Osteoblast (primary cell): ENCODE results near the gene ENDOV. TPM values are rescaled to one million over a fixed set of nuclear protein-coding genes. Genes with fewer than 3 reads are reported as not detected.
"Not testable (repeated sequence)": the region's sequence is repeated elsewhere in the genome, so short reads cannot be mapped to it uniquely, and the experiment has no call there.

ENCODE experiments used
- DNase-seq: peaks from one replicate; pipeline ENCODE4 v3.0.0; 2011; ENCODE audit warnings: low spot score, mixed read lengths; ENCODE audit not compliant: insufficient read length; ENCODE audit errors: missing footprints
- H2AFZ ChIP-seq: 2 replicates; pipeline ENCODE4 v1.6.0; 2011; ENCODE audit warnings: mild to moderate bottlenecking, low read length
- H3K27ac ChIP-seq: 2 replicates; pipeline ENCODE4 v1.5.1; 2011; ENCODE audit warnings: mild to moderate bottlenecking, low read depth, low read length, moderate library complexity
- H3K27me3 ChIP-seq: 2 replicates; pipeline ENCODE4 v1.6.0; 2012; ENCODE audit warnings: mild to moderate bottlenecking, control low read depth, inconsistent platforms, low read length, moderate library complexity; ENCODE audit not compliant: insufficient read depth
- H3K36me3 ChIP-seq: 2 replicates; pipeline ENCODE4 v1.5.1; 2011; ENCODE audit warnings: mild to moderate bottlenecking, low read length, control low read depth, moderate library complexity; ENCODE audit not compliant: insufficient read depth
- H3K4me1 ChIP-seq: 2 replicates; pipeline ENCODE4 v1.5.1; 2011; ENCODE audit warnings: mild to moderate bottlenecking, low read length, control low read depth, moderate library complexity; ENCODE audit not compliant: insufficient read depth
- H3K4me2 ChIP-seq: 2 replicates; pipeline ENCODE4 v1.6.0; 2011; ENCODE audit warnings: mild to moderate bottlenecking, low read length; ENCODE audit not compliant: insufficient read depth
- H3K4me3 ChIP-seq: fragments of 200-600 bp; sonication (generic); 3 replicates; pipeline ENCODE4 v1.5.1; 2012; ENCODE audit warnings: mild to moderate bottlenecking, low read length, inconsistent platforms; ENCODE audit not compliant: insufficient read depth
- H3K79me2 ChIP-seq: 2 replicates; pipeline ENCODE4 v1.6.0; 2012; ENCODE audit warnings: mild to moderate bottlenecking, low read length, control low read depth, inconsistent platforms; ENCODE audit not compliant: insufficient read depth
- H3K9me3 ChIP-seq: 2 replicates; pipeline ENCODE4 v1.5.1; 2011; ENCODE audit warnings: low read depth, low read length, control low read depth
- H4K20me1 ChIP-seq: 2 replicates; pipeline ENCODE4 v1.6.0; 2012; ENCODE audit warnings: mild to moderate bottlenecking, low read length, control low read depth; ENCODE audit not compliant: insufficient read depth
- total RNA-seq: library from RNA; depleted of rRNA; stranded (reverse); fragments of >200 nt; gene quantifications from 2 replicates; pipeline ENCODE4 v1.2.3, GENCODE V29; 2012
- TF ChIP-seq, protein P1 (sequence below): IDR thresholded peaks from 2 replicates; pipeline ENCODE4 v1.5.1; 2011; ENCODE audit warnings: mild to moderate bottlenecking, low read depth, low read length, moderate library complexity; ENCODE audit errors: extremely low read depth

The ENDOV gene
- total RNA-seq, 1 donor: 19.5 TPM

DNA sequence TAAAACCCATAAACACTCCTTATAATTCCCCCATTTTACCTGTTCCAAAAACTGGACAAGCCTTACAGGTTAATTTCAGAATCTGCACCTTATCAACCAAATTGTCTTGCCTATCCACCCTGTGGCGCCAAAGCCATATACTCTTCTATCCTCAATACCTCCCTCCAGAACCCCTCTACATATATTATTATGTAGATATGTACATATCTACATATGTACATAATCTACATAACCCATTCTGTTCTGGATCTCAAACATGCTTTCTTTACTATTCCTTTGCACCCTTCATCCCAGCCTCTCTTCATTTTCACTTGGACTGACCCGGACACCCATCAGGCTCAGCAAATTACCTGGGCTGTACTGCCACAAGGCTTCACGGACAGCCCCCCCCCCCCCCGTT, 12.0 kb upstream of the ENDOV start:
- Histone ChIP-seq H3K36me3 (no peaks in the 10 kb centered on the region), H3K4me3 (no peak overlapping the region), H3K4me1 (no peaks in the 10 kb centered on the region), H3K9me3 (no peaks in the 10 kb centered on the region), H3K27ac (no peak overlapping the region), H3K79me2 (no peaks in the 10 kb centered on the region), H4K20me1 (no peaks in the 10 kb centered on the region), H3K27me3 (peaks cover 20% of the 10 kb centered on the region), H2AFZ (no peak overlapping the region), H3K4me2 (no peak overlapping the region)
- DNase-seq: no peak
- TF ChIP-seq, protein P1, sequence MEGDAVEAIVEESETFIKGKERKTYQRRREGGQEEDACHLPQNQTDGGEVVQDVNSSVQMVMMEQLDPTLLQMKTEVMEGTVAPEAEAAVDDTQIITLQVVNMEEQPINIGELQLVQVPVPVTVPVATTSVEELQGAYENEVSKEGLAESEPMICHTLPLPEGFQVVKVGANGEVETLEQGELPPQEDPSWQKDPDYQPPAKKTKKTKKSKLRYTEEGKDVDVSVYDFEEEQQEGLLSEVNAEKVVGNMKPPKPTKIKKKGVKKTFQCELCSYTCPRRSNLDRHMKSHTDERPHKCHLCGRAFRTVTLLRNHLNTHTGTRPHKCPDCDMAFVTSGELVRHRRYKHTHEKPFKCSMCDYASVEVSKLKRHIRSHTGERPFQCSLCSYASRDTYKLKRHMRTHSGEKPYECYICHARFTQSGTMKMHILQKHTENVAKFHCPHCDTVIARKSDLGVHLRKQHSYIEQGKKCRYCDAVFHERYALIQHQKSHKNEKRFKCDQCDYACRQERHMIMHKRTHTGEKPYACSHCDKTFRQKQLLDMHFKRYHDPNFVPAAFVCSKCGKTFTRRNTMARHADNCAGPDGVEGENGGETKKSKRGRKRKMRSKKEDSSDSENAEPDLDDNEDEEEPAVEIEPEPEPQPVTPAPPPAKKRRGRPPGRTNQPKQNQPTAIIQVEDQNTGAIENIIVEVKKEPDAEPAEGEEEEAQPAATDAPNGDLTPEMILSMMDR: no peak

DNA sequence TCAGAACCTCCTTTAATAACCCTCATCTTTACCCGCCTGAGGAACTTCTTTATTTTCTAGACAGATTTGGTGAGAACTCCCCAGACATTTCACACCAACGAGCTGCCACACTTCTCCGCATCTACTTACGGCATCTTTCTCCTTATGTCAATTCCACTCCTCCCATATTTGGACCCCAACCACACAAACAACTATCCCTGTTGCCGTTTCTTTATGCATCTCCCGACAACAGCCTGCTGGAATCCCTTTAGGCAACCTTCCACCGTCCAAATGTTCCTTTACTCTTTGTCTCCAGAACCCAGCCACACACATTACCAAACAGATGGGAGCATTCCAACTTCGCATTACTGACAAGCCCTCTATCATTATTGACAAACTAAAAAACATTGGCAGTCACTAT, 8.8 kb upstream of the ENDOV start:
- no peaks in the 10 kb centered on the region for H3K4me1 ChIP-seq
- TF ChIP-seq, protein P1: no peak
- H3K79me2 ChIP-seq: no peaks in the 10 kb centered on the region
- no peak overlapping the region for H3K4me2 ChIP-seq
- H2AFZ ChIP-seq: no peak overlapping the region
- H3K36me3 ChIP-seq: no peaks in the 10 kb centered on the region
- H3K4me3 ChIP-seq: no peak overlapping the region
- DNase-seq: peak; percentile 38
- H4K20me1 ChIP-seq: no peaks in the 10 kb centered on the region
- no peaks in the 10 kb centered on the region for H3K9me3 ChIP-seq
- peaks cover 25% of the 10 kb centered on the region for H3K27me3 ChIP-seq
- H3K27ac ChIP-seq: no peak overlapping the region

DNA sequence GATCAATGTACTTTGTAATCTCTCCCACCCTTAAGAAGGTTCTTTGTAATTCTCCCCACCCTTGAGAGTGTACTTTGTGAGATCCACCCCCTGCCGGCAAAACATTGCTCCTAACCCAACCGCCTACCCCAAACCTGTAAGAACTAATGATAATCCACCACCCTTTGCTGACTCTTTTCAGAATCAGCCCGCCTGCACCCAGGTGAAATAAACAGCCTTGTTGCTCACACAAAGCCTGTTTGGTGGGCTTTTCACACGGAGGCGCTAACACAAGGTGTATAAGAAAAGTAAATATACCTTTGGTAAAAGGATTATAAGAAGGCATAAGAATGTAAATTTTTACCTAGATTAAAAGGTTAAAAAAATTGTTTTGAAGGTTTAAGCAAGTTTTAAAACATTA, 7.0 kb upstream of the ENDOV start:
- H3K4me1 ChIP-seq, H4K20me1 ChIP-seq, H3K4me2 ChIP-seq, H2AFZ ChIP-seq, H3K36me3 ChIP-seq, H3K79me2 ChIP-seq, DNase-seq, H3K27ac ChIP-seq, H3K4me3 ChIP-seq, H3K9me3 ChIP-seq: not testable (repeated sequence)
- peaks cover 12% of the 10 kb centered on the region for H3K27me3 ChIP-seq

DNA sequence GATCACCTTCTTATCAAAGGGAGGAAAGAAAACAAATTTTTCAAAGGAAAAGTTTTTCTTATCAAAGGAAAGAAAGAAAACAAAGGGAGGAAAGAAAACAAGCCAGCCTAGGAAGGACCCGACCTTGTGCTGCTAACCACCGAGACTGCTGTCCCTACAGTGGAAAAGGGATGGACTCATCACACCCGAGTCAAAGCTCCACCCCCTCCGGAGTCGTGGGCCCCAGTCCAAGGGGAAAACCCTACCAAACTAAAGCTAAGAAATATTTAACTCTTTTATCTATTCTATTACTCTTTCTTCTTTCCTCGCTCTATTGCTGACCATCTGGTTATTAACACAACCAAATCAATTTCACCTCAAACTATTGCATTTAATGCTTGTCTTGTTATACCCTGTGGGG, 6.1 kb upstream of the ENDOV start:
- H3K4me1 ChIP-seq: peaks cover 1% of the 10 kb centered on the region
- peaks cover 4% of the 10 kb centered on the region for H3K79me2 ChIP-seq
- no peaks in the 10 kb centered on the region for H3K9me3 ChIP-seq
- TF ChIP-seq, protein P1: no peak
- no peak overlapping the region for H3K4me2 ChIP-seq
- no peak overlapping the region for H3K4me3 ChIP-seq
- no peaks in the 10 kb centered on the region for H4K20me1 ChIP-seq
- peaks cover 13% of the 10 kb centered on the region for H3K27me3 ChIP-seq
- H3K27ac ChIP-seq: no peak overlapping the region
- no peak overlapping the region for H2AFZ ChIP-seq
- no peaks in the 10 kb centered on the region for H3K36me3 ChIP-seq
- DNase-seq: no peak

DNA sequence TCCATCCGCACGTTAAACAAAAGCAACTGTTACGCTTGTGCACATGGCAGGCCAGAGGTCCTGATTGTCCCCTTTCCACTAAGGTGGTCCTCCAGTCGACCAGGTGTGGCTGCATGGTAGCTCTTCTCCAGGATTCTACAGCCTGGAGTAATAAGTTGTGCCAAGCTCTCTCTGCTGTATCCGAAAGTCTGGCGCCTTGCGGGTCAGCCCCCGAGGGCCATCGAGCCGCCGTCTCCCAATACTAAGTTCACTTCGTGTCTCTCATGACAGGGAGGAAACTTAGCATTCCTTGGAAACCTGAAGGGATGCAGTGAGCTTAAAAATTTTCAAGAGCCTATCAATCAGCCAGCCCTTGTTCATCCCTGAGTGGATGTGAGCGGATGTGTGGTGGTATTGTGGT, 5.3 kb upstream of the ENDOV start:
- no peaks in the 10 kb centered on the region for H3K36me3 ChIP-seq
- no peak overlapping the region for H3K27ac ChIP-seq
- no peak overlapping the region for H3K4me3 ChIP-seq
- no peaks in the 10 kb centered on the region for H4K20me1 ChIP-seq
- peaks cover 6% of the 10 kb centered on the region for H3K4me1 ChIP-seq
- H2AFZ ChIP-seq: no peak overlapping the region
- no peak for DNase-seq
- H3K4me2 ChIP-seq: no peak overlapping the region
- H3K9me3 ChIP-seq: no peaks in the 10 kb centered on the region
- peaks cover 4% of the 10 kb centered on the region for H3K79me2 ChIP-seq
- peaks cover 15% of the 10 kb centered on the region for H3K27me3 ChIP-seq
- TF ChIP-seq, protein P1: no peak

DNA sequence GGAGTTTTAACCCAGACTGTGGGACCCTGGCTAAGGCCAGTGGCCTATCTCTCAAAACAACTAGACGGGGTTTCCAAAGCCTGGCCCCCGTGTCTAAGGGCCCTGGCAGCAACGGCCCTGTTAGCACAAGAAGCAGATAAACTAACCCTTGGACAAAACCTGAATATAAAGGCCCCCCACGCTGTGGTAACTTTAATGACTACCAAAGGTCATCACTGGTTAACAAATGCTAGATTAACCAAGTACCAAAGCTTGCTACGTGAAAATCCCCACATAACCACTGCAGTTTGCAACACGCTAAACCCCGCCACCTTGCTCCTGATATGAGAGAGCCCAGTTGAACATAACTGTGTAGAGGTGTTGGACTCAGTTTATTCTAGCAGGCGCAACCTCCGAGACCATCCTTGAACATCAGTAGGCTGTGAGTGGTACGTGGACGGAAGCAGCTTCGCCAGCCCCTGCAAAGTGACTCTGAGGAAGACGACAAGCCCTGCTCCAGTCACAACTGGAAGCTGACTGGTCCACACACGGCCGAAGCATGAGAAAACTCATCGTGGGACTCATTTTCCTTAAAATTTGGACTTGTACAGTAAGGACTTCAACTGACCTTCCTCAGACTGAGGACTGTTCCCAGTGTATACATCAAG, 4.4 kb upstream of the ENDOV start:
- not testable (repeated sequence) for H3K4me3 ChIP-seq, H2AFZ ChIP-seq, H3K36me3 ChIP-seq, H4K20me1 ChIP-seq, H3K79me2 ChIP-seq, H3K27ac ChIP-seq, DNase-seq, H3K4me2 ChIP-seq, H3K9me3 ChIP-seq, H3K4me1 ChIP-seq
- peaks cover 15% of the 10 kb centered on the region for H3K27me3 ChIP-seq
